ENCODE data around the gene SLFN11. TPM values are rescaled to one million over a fixed set of nuclear protein-coding genes. Genes with fewer than 3 reads are reported as not detected.
"Not testable (repeated sequence)": the region's sequence is repeated elsewhere in the genome, so short reads cannot be mapped to it uniquely, and the experiment has no call there.

The SLFN11 gene
- total RNA-seq, 4 donors from 2014 or later, result 3.3 to 11.4 (median 7.0) TPM

GRCh38 chr17:35404360-35404759 lies 30.9 kb upstream of the SLFN11 start:
- WGBS, 2 donors, result 90 to 100% methylated on average over 1 of the region's 1 CpG
- no peak overlapping the region for H3K4me3 ChIP-seq (ENCODE audit: low read depth, poor library complexity, severe bottlenecking)
- DNase-seq (ENCODE audit: low spot score in 2 of 2), result no peak
- intact Hi-C loops (cut with DNase I; ENCODE audit: low total_unique reads), result no loop called here
- TF ChIP-seq CTCF (IDR thresholded peaks at IDR 0.05) (no peak), POLR2A (IDR thresholded peaks at IDR 0.05) (no peak)

- H3K4me3 ChIP-seq (ENCODE audit: low read depth, poor library complexity, severe bottlenecking); intact Hi-C loops (cut with DNase I; ENCODE audit: low total_unique reads); DNase-seq (ENCODE audit: low spot score in 2 of 2): not testable (repeated sequence)
- 87 to 91% methylated on average over 13 of the region's 13 CpGs for WGBS, 2 donors
Observed at GRCh38 chr17:35393783-35394182, 20.4 kb upstream of the SLFN11 start.

GRCh38 chr17:35390663-35391062 lies 17.2 kb upstream of the SLFN11 start:
- TF ChIP-seq POLR2A (IDR thresholded peaks at IDR 0.05) (no peak), CTCF (IDR thresholded peaks at IDR 0.05) (no peak)
- intact Hi-C loops (cut with DNase I; ENCODE audit: low total_unique reads), result no loop called here
- no peak overlapping the region for H3K4me3 ChIP-seq (ENCODE audit: low read depth, poor library complexity, severe bottlenecking)
- DNase-seq (ENCODE audit: low spot score in 2 of 2), result no peak
- 44 to 47% methylated on average over 2 of the region's 2 CpGs for WGBS, 2 donors

- no peak overlapping the region for H3K4me3 ChIP-seq (ENCODE audit: low read depth, poor library complexity, severe bottlenecking)
- intact Hi-C loops (cut with DNase I; ENCODE audit: low total_unique reads), result no loop called here
- no peak for DNase-seq (ENCODE audit: low spot score in 2 of 2)
- TF ChIP-seq CTCF (IDR thresholded peaks at IDR 0.05) (no peak), POLR2A (IDR thresholded peaks at IDR 0.05) (no peak)
- WGBS, 2 donors, result 90 to 91% methylated on average over 2 of the region's 2 CpGs
Observed at GRCh38 chr17:35390156-35390555, 16.7 kb upstream of the SLFN11 start.

GRCh38 chr17:35387496-35387895 lies 14.1 kb upstream of the SLFN11 start:
- TF ChIP-seq POLR2A (IDR thresholded peaks at IDR 0.05), result no peak
- TF ChIP-seq CTCF (IDR thresholded peaks at IDR 0.05), result no peak
- H3K4me3 ChIP-seq (ENCODE audit: low read depth, poor library complexity, severe bottlenecking), result no peak overlapping the region
- intact Hi-C loops (cut with DNase I; ENCODE audit: low total_unique reads), result no loop called here
- no peak for DNase-seq (ENCODE audit: low spot score in 2 of 2)

GRCh38 chr17:35377706-35378105 lies 4.3 kb upstream of the SLFN11 start:
- no peak for TF ChIP-seq POLR2A (IDR thresholded peaks at IDR 0.05)
- no peak overlapping the region for H3K4me3 ChIP-seq (ENCODE audit: low read depth, poor library complexity, severe bottlenecking)
- intact Hi-C loops (cut with DNase I; ENCODE audit: low total_unique reads), result no loop called here
- no peak for DNase-seq (ENCODE audit: low spot score in 2 of 2)
- WGBS, 2 donors, result 77 to 80% methylated on average over 3 of the region's 3 CpGs

- DNase-seq (ENCODE audit: low spot score in 2 of 2), result no peak
- intact Hi-C loops (cut with DNase I; ENCODE audit: low total_unique reads), result no loop called here
- H3K4me3 ChIP-seq (ENCODE audit: low read depth, poor library complexity, severe bottlenecking), result no peak overlapping the region
- TF ChIP-seq POLR2A (IDR thresholded peaks at IDR 0.05) (no peak), CTCF (IDR thresholded peaks at IDR 0.05) (no peak)
- WGBS, 2 donors, result 71 to 77% methylated on average over 2 of the region's 2 CpGs
Observed at GRCh38 chr17:35377068-35377467, 3.6 kb upstream of the SLFN11 start.
